Mesendoderm (in vitro differentiated cells): ENCODE results near the gene SCARF2.

Experiments used
- DNase-seq: peaks from one replicate; pipeline ENCODE4 v3.0.0; 2013
- H2AK5ac ChIP-seq: 2 replicates; pipeline ENCODE4 v1.6.1; 2013; ENCODE audit warnings: low read length, inconsistent platforms
- H2BK120ac ChIP-seq: 2 replicates; pipeline ENCODE4 v1.6.1; 2013; ENCODE audit warnings: low read depth, mild to moderate bottlenecking, low read length, moderate library complexity, mixed read lengths
- H2BK15ac ChIP-seq: replicated peaks from 2 replicates; pipeline ENCODE4 v1.6.1; 2013; ENCODE audit warnings: low read depth, mild to moderate bottlenecking, moderate library complexity
- H2BK5ac ChIP-seq: 2 replicates; pipeline ENCODE4 v1.6.1; 2013; ENCODE audit warnings: low read length, inconsistent platforms
- H3K18ac ChIP-seq: 2 replicates; pipeline ENCODE4 v1.6.1; 2013; ENCODE audit warnings: mild to moderate bottlenecking, low read length, mixed read lengths
- H3K23ac ChIP-seq: one replicate; pipeline ENCODE4 v1.6.1; 2013; ENCODE audit warnings: low read length
- H3K27ac ChIP-seq: 2 replicates; pipeline ENCODE4 v1.5.1; 2013; ENCODE audit warnings: low read depth, mild to moderate bottlenecking, inconsistent platforms, low read length, moderate library complexity
- H3K27me3 ChIP-seq: 2 replicates; pipeline ENCODE4 v1.6.1; 2013; ENCODE audit warnings: low read length, control low read depth, mild to moderate bottlenecking, inconsistent platforms; ENCODE audit not compliant: insufficient read depth, poor library complexity
- H3K36me3 ChIP-seq: 2 replicates; pipeline ENCODE4 v1.6.1; 2013; ENCODE audit warnings: low read length, inconsistent platforms; ENCODE audit not compliant: control insufficient read depth, insufficient read depth
- H3K4ac ChIP-seq: one replicate; pipeline ENCODE4 v1.6.1; 2013; ENCODE audit warnings: low read depth, mild to moderate bottlenecking, low read length, moderate library complexity
- H3K4me1 ChIP-seq: 2 replicates; pipeline ENCODE4 v1.6.1; 2013; ENCODE audit warnings: low read depth, low read length, inconsistent platforms; ENCODE audit not compliant: control insufficient read depth
- H3K4me2 ChIP-seq: 2 replicates; pipeline ENCODE4 v1.6.1; 2013; ENCODE audit warnings: low read length
- H3K4me3 ChIP-seq: 2 replicates; pipeline ENCODE4 v1.5.1; 2013; ENCODE audit warnings: mild to moderate bottlenecking, low read length
- H3K56ac ChIP-seq: one replicate; pipeline ENCODE4 v1.6.1; 2013; ENCODE audit warnings: low read length
- H3K79me1 ChIP-seq: 2 replicates; pipeline ENCODE4 v1.6.1; 2013; ENCODE audit warnings: low read length, inconsistent platforms
- H3K79me2 ChIP-seq: 2 replicates; pipeline ENCODE4 v1.6.1; 2013; ENCODE audit warnings: mild to moderate bottlenecking, low read length; ENCODE audit not compliant: control insufficient read depth, insufficient read depth
- H3K9ac ChIP-seq: 2 replicates; pipeline ENCODE4 v1.6.1; 2013; ENCODE audit warnings: low read length, inconsistent platforms
- H4K5ac ChIP-seq: one replicate; pipeline ENCODE4 v1.6.1; 2013; ENCODE audit warnings: low read length
- H4K8ac ChIP-seq: one replicate; pipeline ENCODE4 v1.6.1; 2013; ENCODE audit warnings: low read depth, mild to moderate bottlenecking, control low read depth, low read length, moderate library complexity
- WGBS: extraction: QIAGEN DNeasy Blood & Tissue Kit; methylation state at CpG from one replicate; pipeline ENCODE4 v1.1.7; 2013; ENCODE audit warnings: low lambda C conversion rate, missing lambda C conversion rate; ENCODE audit not compliant: insufficient coverage; ENCODE audit errors: extremely low coverage; 5-methylcytosine and 5-hydroxymethylcytosine counted together

The SCARF2 gene

DNA sequence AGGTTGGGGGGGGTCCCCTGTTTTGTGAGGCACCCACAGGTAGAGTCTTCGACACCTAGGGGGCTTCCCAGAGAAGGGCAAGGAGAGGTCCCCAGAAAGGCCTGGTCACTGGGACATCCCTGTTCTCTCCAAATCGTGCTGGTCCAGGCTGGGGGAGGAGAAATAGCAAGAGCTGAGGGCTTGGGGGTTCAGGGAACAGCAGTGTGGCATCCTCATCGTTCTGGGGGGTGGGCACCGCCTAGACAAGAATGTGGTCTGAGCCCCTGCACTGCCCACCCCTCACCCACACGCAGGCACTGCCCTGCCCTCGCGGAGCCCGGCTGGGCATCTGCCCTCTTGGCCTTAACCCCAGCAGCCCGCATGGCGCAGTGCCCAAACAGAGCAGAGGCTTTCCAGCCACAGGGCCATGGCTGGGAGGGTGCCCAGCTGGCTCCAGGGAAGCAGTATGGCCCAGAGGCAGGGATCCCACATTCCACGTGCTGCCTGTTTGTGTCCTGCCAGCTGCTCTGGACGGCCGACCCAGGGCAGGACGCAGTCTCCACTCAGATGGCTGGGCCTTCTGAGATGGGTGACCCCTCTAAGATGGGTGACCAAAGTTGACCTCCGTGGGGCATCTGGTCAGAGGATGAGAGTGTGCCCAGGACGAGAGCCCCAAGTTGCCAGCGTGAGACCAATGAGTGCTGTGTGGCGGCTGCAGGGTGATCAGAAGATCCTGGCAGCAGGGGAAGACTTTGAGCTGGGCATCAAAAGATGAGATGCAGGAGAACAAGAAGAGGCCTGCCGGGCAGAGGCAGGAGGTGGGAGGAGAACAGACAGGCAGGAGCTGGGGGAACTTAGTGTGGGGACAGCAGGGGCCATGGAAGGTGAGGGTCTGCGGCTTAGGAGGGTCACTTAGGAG, 14.4 kb downstream of the SCARF2 start:
- no CpG with 5 or more reads among the region's 20 CpGs for WGBS
- Histone ChIP-seq H3K9ac (no peak overlapping the region), H4K5ac (no peak overlapping the region), H3K18ac (no peak overlapping the region), H3K27me3 (no peaks in the 10 kb centered on the region), H3K56ac (peak overlapping the region; percentile 25), H3K23ac (no peak overlapping the region), H3K27ac (no peak overlapping the region), H3K36me3 (peaks cover 4% of the 10 kb centered on the region), H3K79me1 (no peaks in the 10 kb centered on the region), H2BK120ac (no peak overlapping the region), H2BK5ac (no peak overlapping the region), H3K4me3 (no peak overlapping the region), H3K79me2 (no peaks in the 10 kb centered on the region), H3K4ac (no peak overlapping the region), H2BK15ac (no peak overlapping the region), H4K8ac (no peak overlapping the region), H3K4me1 (no peaks in the 10 kb centered on the region), H3K4me2 (no peak overlapping the region), H2AK5ac (no peak overlapping the region)
- DNase-seq: no peak

DNA sequence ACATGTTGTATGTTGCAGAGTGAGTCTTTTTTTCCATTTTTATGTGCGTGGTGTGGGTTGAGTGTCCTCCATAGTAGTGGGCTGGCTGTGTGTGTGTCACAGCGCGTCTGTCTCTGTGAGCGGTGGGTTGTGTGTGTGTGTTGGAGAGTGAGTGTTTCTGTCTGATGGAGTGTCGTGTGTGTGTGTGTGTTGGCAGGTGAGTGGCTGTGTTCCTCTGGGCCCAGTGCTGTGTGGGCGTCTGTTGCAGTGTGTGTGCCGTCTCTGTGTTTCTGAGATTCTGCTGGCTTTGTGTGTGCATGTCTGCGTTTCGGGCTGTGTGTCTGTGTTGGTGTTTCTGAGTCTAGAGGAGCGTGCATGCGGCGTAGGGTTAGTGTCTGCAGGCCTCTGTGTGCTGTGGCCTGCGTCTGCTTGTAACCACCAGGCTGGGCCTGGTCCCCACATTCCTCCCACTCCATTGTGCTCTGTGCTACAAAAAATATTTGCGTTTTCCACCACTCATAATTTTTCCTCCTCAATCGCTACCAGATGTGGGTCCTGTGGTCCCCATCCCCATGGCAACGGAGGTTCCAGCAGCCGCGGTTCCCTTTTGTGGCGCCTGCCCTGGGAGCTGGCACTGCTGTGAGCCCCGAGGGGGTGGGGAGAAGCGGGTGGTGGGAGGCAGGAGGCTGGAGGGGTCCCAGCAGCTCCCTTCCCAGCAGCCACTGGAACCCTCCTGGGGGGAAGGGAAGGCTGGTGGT, 15.2 kb downstream of the SCARF2 start:
- H3K4me1 ChIP-seq: no peaks in the 10 kb centered on the region
- H3K79me1 ChIP-seq: no peaks in the 10 kb centered on the region
- H3K4ac ChIP-seq: no peak overlapping the region
- no CpG with 5 or more reads among the region's 21 CpGs for WGBS
- no peak overlapping the region for H2BK120ac ChIP-seq
- H2AK5ac ChIP-seq: no peak overlapping the region
- H3K9ac ChIP-seq: no peak overlapping the region
- H3K27ac ChIP-seq: no peak overlapping the region
- no peak overlapping the region for H4K8ac ChIP-seq
- H3K27me3 ChIP-seq: no peaks in the 10 kb centered on the region
- H3K36me3 ChIP-seq: peaks cover 2% of the 10 kb centered on the region
- H3K56ac ChIP-seq: no peak overlapping the region
- H3K4me2 ChIP-seq: no peak overlapping the region
- no peak overlapping the region for H3K23ac ChIP-seq
- H2BK5ac ChIP-seq: no peak overlapping the region
- H3K4me3 ChIP-seq: no peak overlapping the region
- H3K79me2 ChIP-seq: no peaks in the 10 kb centered on the region
- no peak for DNase-seq
- H3K18ac ChIP-seq: no peak overlapping the region
- no peak overlapping the region for H2BK15ac ChIP-seq
- H4K5ac ChIP-seq: no peak overlapping the region

- no peak overlapping the region for H3K9ac ChIP-seq
- no peak overlapping the region for H4K8ac ChIP-seq
- H3K36me3 ChIP-seq: peaks cover 1% of the 10 kb centered on the region
- H3K18ac ChIP-seq: no peak overlapping the region
- WGBS: no CpG with 5 or more reads among the region's 7 CpGs
- H3K4ac ChIP-seq: no peak overlapping the region
- no peak for DNase-seq
- no peak overlapping the region for H3K56ac ChIP-seq
- H3K27ac ChIP-seq: no peak overlapping the region
- no peaks in the 10 kb centered on the region for H3K79me2 ChIP-seq
- H3K4me3 ChIP-seq: no peak overlapping the region
- H2BK5ac ChIP-seq: no peak overlapping the region
- H3K23ac ChIP-seq: no peak overlapping the region
- no peaks in the 10 kb centered on the region for H3K27me3 ChIP-seq
- no peak overlapping the region for H2AK5ac ChIP-seq
- no peak overlapping the region for H2BK120ac ChIP-seq
- no peak overlapping the region for H4K5ac ChIP-seq
- H3K79me1 ChIP-seq: no peaks in the 10 kb centered on the region
- no peak overlapping the region for H3K4me2 ChIP-seq
- H2BK15ac ChIP-seq: no peak overlapping the region
- no peaks in the 10 kb centered on the region for H3K4me1 ChIP-seq
These were observed 16.1 kb downstream of the SCARF2 start for GRCh38 chr22:20421507-20421874.

DNA sequence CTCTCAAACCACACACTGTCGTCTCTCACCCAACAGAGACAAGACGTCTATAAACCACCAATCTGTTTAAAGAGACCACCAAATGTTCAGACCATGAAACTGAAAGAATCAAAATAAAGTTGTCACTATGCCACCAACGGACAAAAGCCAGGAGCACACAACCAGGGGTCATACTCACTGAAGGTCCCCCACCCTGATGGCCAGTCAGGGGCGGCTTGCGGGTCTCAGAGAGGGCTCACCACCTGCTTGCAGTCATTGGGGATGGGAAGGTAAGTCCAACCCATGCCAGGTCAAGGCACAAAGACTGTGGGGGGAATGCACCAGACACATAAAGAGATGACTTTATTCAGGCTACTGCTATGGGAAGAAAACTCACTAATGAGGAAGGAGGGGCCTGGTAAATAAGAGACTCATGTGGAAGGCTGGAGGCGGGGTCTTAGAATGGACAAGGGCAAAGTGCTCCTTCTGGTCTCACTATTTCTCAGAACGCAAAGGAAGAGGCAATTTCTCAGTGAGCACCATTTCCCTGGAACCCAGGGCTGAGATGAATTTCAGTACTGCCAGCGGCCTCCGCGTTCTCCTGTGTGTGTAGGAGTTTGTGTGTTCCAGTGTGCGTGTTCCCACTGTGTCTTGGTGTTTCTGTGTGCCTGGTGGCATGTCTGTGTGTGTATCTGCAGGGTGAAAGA, 17.3 kb downstream of the SCARF2 start:
- Histone ChIP-seq H3K23ac (no peak overlapping the region), H4K8ac (no peak overlapping the region), H3K4me3 (no peak overlapping the region), H3K56ac (no peak overlapping the region), H3K27ac (no peak overlapping the region), H3K36me3 (no peaks in the 10 kb centered on the region), H2BK120ac (no peak overlapping the region), H3K27me3 (no peaks in the 10 kb centered on the region), H3K79me2 (no peaks in the 10 kb centered on the region), H4K5ac (no peak overlapping the region), H3K9ac (no peak overlapping the region), H3K18ac (no peak overlapping the region), H2BK5ac (no peak overlapping the region), H3K4ac (no peak overlapping the region), H2BK15ac (no peak overlapping the region), H3K79me1 (no peaks in the 10 kb centered on the region), H3K4me1 (no peaks in the 10 kb centered on the region), H2AK5ac (no peak overlapping the region), H3K4me2 (no peak overlapping the region)
- DNase-seq: no peak
- WGBS: no CpG with 5 or more reads among the region's 11 CpGs

DNA sequence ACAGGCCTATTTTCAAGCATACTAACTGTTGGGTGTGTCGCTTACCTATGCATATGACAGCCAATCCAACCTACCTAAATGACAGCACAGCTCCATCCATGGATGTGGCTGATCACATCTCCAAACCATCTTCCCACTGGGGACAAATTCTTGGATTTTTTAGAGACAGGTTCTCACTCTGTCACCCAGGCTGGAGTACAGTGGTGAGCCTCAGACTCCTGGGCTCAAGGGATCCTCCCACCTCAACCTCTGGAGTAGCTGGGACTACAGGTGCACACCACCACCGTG, 18.0 kb downstream of the SCARF2 start:
- no peak overlapping the region for H2BK5ac ChIP-seq
- H3K27ac ChIP-seq: no peak overlapping the region
- H3K36me3 ChIP-seq: no peaks in the 10 kb centered on the region
- H3K56ac ChIP-seq: no peak overlapping the region
- H3K4me1 ChIP-seq: no peaks in the 10 kb centered on the region
- no peak overlapping the region for H3K23ac ChIP-seq
- no peak overlapping the region for H2BK120ac ChIP-seq
- no CpG with 5 or more reads among the region's 2 CpGs for WGBS
- no peak overlapping the region for H3K9ac ChIP-seq
- no peak for DNase-seq
- H3K4me3 ChIP-seq: no peak overlapping the region
- no peak overlapping the region for H3K4me2 ChIP-seq
- H4K5ac ChIP-seq: no peak overlapping the region
- H3K79me2 ChIP-seq: no peaks in the 10 kb centered on the region
- no peak overlapping the region for H4K8ac ChIP-seq
- H3K27me3 ChIP-seq: no peaks in the 10 kb centered on the region
- no peak overlapping the region for H2BK15ac ChIP-seq
- H2AK5ac ChIP-seq: no peak overlapping the region
- no peak overlapping the region for H3K4ac ChIP-seq
- H3K18ac ChIP-seq: no peak overlapping the region
- no peaks in the 10 kb centered on the region for H3K79me1 ChIP-seq
